Keratinocyte (primary cell): Measurements from ENCODE around the gene DVL2.

ENCODE experiments used
- EZH2 ChIP-seq: IDR thresholded peaks from one replicate; pipeline ENCODE4 v1.6.1; 2012; ENCODE audit warnings: inconsistent platforms, mild to moderate bottlenecking, low read length, moderate library complexity
- TF ChIP-seq, protein P1 (sequence below), 3 experiments: IDR thresholded peaks in 1 of 3; conservative IDR thresholded peaks in 1 of 3; optimal IDR thresholded peaks in 1 of 3; 2 replicates in 2 of 3; 3 replicates in 1 of 3; pipeline versions ENCODE3 to v1.5.1; 2011; ENCODE audit warnings: low read length in 3 of 3, mild to moderate bottlenecking in 3 of 3, moderate library complexity in 2 of 3, control low read depth in 1 of 3, inconsistent platforms in 1 of 3; ENCODE audit not compliant: insufficient read depth in 2 of 3; ENCODE audit errors: extremely low read depth in 1 of 3

DNA sequence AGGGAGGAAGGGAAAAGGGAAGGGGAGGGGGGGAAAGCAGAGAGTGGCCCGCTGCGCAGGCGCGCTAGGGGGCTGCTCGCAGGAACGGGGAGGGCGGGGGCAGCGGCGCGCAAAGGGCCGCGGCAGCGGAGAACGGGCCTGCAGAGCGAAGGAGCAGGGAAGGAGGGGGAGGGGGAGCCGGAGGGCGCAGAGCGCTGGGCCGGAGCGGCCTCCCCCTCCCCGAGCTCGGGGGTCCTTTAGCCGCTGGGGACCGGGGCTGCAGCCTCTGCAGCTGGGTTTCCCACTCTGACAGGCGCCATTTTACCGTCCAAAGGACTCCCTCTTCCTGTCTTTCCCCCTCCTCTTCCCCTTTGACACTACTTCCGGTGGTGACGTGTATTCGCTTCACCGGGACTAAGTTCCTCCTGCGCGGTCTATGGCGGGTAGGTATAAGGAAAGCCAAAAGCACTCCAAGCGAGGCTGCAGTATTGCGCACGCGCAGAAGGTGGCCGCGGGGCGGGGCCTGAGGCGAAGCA is 17.4 kb upstream of the DVL2 start, which contains the start of gene CTDNEP1:
- TF ChIP-seq, protein P1, sequence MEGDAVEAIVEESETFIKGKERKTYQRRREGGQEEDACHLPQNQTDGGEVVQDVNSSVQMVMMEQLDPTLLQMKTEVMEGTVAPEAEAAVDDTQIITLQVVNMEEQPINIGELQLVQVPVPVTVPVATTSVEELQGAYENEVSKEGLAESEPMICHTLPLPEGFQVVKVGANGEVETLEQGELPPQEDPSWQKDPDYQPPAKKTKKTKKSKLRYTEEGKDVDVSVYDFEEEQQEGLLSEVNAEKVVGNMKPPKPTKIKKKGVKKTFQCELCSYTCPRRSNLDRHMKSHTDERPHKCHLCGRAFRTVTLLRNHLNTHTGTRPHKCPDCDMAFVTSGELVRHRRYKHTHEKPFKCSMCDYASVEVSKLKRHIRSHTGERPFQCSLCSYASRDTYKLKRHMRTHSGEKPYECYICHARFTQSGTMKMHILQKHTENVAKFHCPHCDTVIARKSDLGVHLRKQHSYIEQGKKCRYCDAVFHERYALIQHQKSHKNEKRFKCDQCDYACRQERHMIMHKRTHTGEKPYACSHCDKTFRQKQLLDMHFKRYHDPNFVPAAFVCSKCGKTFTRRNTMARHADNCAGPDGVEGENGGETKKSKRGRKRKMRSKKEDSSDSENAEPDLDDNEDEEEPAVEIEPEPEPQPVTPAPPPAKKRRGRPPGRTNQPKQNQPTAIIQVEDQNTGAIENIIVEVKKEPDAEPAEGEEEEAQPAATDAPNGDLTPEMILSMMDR (optimal IDR thresholded peaks at IDR 0.05 in 1 of 3, IDR thresholded peaks at IDR 0.05 in 1 of 3, conservative IDR thresholded peaks at IDR 0.05 in 1 of 3; ENCODE audit: extremely low read depth in 1 of 3, insufficient read depth in 2 of 3, low read length in 3 of 3), result no peak
- no peak for TF ChIP-seq EZH2
